Stimulated activated CD4-positive, alpha-beta T cell treated with anti-CD3 and anti-CD28 coated beads, Interleukin-4, amount 100 ng/mL, for 24 hours (primary cell): ENCODE results near the gene ZNF629.
A peak's percentile ranks its signal among the peaks of the same experiment; 100 is the strongest.
"Not testable (repeated sequence)": the region's sequence is repeated elsewhere in the genome, so short reads cannot be mapped to it uniquely, and the experiment has no call there.

Experiments
- DNase-seq: peaks from one replicate; pipeline ENCODE4 v3.0.0-alpha.2; 2020

Gene ZNF629

GRCh38 chr16:30786936-30787612 is at the start of gene ZNF629:
TSS of gene ZNF629 (minus strand) at chr16:30787205. CDS start at chr16:30784482, 2,723 bp downstream.
- DNase-seq: peak; percentile 46

GRCh38 chr16:30834130-30834740 is 47.2 kb upstream of the ZNF629 start:
- DNase-seq: no peak

GRCh38 chr16:30830072-30830417 is 43.0 kb upstream of the ZNF629 start:
- no peak for DNase-seq

- DNase-seq: no peak
Observed at GRCh38 chr16:30829130-30830071, 42.4 kb upstream of the ZNF629 start.

DNA sequence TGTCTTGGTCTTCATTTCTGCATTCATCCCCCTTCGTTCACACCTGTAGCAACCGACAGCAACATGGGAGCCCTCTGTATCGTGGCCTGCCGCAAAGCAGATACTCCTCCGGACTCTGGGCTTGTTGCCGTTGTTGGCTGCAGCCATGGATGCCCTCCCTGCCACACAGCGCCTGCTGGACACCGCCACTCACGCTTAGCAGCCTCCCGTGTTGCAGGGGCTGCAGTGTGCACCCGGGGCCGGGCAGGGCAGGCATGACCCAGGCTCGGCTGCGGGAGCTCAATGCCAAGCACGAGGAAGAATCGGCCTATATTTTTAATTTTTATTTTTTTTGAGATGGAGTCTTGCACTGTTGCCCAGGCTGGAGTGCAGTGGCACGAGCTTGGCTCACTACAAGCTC is 34.9 kb upstream of the ZNF629 start:
- DNase-seq: no peak

GRCh38 chr16:30821441-30821840 is 34.4 kb upstream of the ZNF629 start:
- DNase-seq: not testable (repeated sequence)

- no peak for DNase-seq
Observed at GRCh38 chr16:30820952-30821421, 34.0 kb upstream of the ZNF629 start.

GRCh38 chr16:30816769-30817168 is 29.8 kb upstream of the ZNF629 start:
- DNase-seq: no peak

DNA sequence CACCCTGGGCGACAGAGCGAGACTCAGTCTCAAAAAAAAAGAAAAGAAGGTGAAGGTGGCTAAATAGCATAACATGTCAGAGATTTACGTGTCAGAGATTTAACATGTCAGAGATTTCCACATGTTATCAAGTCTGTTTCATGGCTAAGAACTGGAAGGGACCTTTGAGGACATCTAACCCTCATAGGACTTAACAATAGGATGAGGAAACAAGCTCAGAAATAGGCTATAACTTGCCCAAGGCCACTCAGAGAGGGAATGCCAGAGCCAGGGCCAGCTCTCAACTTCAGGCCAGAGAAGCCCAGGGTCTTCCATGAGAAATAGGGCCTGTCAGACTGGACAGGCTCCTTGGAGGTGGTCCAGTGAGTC is 26.8 kb upstream of the ZNF629 start:
- DNase-seq: no peak

DNA sequence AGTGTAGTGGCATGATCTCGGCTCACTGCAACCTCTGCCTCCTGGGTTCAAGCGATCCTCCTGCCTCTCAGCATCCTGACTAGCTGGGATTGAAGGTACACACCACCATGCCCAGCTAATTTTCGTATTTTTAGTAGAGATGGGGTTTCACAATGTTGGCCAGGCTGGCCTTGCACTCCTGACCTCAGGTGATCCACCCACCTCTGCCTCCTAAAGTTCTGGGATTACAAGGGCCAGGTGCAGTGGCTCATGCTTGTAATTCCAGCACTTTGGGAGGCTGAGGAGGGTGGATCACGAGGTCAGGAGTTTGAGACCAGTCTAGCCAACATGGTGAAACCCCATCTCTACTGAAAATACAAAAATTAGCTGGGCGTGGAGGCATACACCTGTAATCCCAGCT is 22.7 kb upstream of the ZNF629 start:
- DNase-seq: not testable (repeated sequence)

DNA sequence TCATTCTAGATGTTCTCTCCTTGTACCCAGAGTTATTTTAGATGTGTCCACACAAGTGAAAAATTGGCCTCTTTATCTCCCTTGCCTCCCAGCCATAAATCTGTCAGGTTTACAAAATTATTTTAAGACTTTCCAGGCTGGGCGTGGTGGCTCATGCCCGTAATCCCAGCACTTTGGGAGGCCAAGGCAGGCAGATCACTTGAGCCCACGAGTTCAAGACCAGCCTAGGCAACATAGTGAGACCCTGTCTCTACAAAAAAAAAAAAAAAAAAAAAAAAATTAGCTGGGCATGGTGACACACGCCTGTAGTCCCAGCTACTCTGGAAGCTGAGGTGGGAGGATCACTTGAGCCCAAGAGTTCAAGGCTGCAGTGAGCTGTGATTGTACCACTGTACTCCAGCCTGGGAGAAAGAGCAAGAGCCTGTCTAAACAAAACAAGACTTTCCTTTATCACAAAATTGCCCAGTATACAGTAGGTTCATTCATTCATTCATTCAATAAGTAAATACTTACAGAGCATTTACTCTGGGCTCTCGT is 22.0 kb upstream of the ZNF629 start:
- DNase-seq: not testable (repeated sequence)

- no peak for DNase-seq
Observed at GRCh38 chr16:30808146-30808545, 21.1 kb upstream of the ZNF629 start.

DNA sequence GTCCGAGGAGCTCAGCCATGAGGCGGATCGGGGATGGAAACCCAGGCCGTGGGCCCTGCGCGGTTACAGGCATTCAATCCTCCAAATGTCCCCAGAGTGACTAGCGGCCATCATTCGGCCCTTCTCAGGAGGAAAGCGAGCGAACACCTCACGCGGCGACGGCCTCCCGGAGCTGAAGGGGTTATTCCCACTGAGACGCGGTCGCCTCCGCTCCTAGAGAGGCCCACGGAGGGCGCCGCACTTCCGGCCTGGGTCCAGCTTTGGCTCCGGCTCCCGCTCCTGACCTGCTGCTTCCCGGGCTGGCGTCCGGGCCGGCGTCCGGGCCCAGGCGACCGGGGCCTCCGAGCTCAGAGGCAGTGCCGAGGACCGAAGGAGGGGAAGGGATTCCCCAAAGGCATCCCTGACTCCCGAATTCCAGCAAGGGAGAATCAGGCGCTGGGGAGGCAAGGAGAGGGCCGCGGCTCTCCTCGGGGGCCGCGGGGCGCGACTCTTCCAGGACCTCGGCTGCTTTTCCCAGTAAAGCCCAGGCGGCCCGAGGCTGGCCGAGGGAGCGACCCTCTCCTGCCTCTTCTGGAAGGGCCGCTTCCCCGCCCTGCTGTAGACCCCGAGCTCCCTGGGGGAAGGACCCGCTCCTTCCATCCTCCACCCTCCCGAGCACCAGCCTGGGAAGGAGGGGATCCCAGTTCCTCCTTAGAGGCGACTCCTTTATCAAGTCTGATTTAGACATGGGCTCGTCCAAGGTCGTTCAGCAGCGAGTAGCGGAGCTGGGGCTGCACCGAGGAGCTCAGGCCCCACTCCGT is 18.6 kb upstream of the ZNF629 start:
- DNase-seq: peak; percentile 62

- no peak for DNase-seq
Observed at GRCh38 chr16:30805056-30805369, 18.0 kb upstream of the ZNF629 start.

DNA sequence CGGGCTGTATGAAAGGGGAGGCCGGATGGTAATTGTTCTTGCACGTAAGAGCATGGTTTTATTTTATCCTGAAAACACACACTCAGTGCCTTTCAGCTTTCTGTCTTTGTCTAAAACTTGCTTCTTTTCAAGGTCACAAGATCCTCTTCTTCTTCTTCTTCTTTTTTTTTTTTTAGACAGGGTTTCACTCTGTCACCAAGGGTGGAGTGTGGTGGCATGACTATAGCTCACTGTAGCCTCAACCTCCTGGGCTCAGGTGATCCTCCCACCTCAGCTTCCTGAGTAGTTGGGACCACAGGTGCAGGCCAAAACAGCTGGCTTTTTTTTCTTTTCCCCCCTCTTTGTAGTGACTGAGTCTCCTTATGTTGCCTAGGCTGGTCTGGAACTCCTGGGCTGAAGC is 15.9 kb upstream of the ZNF629 start:
- DNase-seq: no peak

DNA sequence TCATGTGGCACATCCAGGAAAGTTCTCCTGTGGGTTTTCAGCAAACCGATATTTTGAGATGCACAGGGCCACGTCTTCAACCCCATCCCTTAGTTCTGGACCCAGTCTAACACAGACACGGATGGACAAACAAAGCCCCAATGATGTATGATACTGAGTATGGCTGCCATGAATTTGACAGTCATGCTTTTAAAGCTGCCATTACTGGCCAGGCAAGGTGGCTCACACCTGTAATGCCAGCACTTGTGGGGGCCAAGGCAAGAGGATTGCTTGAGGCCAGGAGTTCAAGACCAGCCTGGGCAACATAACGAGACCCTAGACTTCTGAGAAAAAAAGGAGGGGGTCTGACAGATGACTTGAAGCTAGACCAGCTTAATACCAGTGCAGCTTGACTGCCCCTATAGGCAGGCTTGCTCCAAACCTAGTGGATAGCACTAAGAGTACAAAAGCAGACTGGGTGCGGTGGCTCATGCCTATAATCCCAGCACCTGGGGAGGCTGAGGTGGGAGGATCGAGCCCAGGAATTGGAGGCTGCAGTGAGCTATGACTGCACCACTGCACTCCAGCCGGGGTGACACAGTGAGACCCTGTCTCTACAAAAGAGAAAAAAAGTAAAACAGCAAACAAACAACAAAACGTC is 10.8 kb upstream of the ZNF629 start:
- DNase-seq: no peak

- DNase-seq: no peak
Observed at GRCh38 chr16:30794634-30795033, 7.6 kb upstream of the ZNF629 start.

DNA sequence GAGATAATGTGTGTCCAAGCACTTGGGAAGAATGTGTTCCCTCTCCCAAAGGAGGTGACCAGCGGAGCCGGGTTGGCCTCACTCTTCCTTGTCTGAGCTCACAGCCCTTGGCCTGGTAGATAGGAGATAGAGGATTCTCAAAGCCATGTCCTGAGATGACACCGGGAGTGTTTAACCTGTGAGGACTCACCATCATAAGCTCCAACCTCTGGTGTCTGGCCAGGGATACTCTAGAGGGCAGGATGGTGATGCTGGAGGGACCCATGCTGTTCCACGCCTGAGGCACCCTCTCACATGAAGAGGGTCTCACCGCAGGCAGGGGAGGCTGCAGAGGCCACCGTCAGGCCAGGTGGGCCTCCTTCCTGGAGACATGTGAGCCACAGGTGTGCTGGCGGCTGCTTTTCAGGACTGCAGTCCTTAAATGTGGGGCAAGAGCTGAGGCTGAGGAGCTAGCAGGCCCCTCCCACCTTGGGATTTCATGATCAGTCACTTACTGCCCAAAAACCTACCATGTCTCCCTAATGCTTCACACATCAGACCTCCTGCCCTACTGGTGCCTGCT is 6.6 kb upstream of the ZNF629 start:
- no peak for DNase-seq

DNA sequence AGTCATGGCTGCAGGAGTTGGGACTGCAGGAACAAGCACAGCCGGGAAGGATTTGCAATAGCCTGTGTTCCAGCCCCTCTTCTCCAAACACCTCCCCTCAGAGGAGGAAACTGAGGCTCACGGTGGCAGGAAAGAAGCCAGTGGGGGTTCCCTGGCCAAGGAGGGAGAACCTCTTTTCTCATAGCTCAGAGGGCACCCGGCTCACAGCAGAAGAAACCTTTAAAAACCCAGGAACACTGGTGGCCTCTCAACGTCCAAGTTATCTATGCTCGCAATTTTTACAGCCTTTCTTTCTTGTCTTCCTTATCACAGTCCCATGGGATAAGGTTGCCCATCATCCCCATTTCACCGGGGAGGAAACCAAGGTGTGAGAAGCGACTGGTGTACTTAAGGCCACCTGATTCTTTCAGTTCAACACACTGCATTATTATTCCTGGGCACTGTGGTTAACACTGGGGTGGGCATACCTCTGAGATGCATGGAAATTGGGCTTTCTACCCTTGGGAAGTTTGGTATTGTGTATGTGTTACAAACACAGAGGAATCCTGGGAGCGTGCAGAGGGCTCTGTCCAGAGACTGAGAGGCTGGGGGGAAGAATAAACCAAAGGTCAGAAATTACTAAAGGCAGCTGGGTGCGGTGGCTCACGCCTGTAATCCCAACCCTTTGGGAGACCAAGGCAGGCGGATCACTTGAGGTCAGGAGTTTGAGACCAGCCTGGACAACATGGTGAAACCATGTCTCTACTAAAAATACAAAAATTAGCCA is 791 bp upstream of the ZNF629 start:
- DNase-seq: no peak

DNA sequence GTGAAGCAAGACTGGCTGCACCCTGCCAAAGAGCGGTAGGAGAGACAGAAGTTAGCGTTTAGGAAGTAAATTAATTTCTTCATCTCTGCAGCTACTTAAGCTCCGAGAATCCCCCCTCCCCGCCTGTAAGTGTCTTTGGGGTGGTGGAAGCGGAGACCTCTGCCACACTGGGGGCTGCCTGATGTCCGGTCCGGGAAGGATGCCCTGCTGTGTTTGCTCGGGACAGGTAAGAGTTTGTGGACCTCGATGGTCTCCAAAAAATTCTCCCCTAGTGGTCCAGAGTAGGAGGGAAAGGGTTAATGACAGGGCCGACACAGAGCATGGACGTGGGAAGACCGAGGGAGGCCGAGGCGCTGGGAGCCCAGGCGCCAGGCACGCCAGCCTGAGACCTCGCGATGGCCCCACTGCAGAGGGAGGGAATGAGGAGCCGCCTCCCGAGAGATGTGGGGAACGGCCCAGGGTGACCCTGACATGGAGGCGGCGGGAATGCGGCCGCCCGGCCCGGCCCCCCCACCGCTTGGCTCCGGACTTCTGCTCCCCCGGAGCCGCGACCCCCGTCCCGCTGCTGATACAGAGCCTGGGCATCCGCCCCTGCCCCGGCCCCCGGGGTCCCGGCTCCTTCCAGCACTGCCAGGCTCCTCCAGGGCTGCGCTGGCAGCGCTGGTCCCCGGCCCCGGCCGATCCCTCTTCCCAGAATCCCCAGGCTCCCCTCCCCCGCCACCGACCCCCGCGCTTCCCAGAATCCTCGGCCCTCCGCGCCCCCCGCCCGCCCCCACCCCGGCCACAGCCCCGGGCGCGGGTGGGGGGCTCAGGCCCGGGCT is 680 bp downstream of the ZNF629 start:
- DNase-seq: no peak
